ENCODE data around the gene TMEM60.

- TF ChIP-seq CTCF (IDR thresholded peaks at IDR 0.05) (no peak), EZH2 (IDR thresholded peaks at IDR 0.05; ENCODE audit: borderline replicate concordance, insufficient read depth, low read depth, low read length, poor library complexity, severe bottlenecking) (no peak)
These were observed 32.6 kb upstream of the TMEM60 start for GRCh38 chr7:77830649-77831355.

Data from B cell (primary cell).